ENCODE results near the gene ZNF383. TPM values are rescaled to one million over a fixed set of nuclear protein-coding genes. Genes with fewer than 3 reads are reported as not detected.
A peak's percentile ranks its signal among the peaks of the same experiment; 100 is the strongest.

ZNF383 gene
- total RNA-seq, 1 donor from 2014 or later, result 7.3 TPM

GRCh38 chr19:37217480-37217774, 587 bp upstream of the ZNF383 start:
- H3K36me3 Mint-ChIP-seq (ENCODE audit: low read depth, unreplicated experiment), result peaks cover 25% of the 10 kb centered on the region
- no peak for TF ChIP-seq CTCF (IDR thresholded peaks at IDR 0.05; ENCODE audit: unreplicated experiment)
- H3K4me1 Mint-ChIP-seq (ENCODE audit: unreplicated experiment), result peaks cover 8% of the 10 kb centered on the region
- no peak for DNase-seq (ENCODE audit: low spot score)
- peak overlapping the region; percentile 99 for H3K27ac Mint-ChIP-seq (ENCODE audit: unreplicated experiment)
- H3K9me3 Mint-ChIP-seq (ENCODE audit: unreplicated experiment), result peaks cover 7% of the 10 kb centered on the region
- H3K4me3 Mint-ChIP-seq (ENCODE audit: unreplicated experiment), result peak overlapping the region; percentile 97
- H3K27me3 Mint-ChIP-seq (ENCODE audit: unreplicated experiment), result peaks cover 16% of the 10 kb centered on the region

DNA sequence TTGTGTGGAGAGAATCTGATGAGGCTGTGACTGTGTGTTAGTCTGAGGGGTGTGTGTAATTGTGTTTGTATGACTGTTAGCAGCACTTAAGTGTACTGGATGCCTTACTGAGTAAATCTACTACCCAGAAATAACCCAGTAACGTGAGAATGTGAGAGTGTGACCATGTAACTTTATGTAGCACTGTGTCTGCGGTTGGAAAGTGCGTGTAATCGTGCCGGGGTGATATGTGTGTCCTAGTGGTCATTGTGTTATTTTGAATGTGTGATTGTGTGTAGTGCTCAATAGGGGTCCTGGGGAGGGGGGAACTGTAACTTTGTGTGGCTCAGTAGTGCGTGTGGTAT, 550 bp downstream of the ZNF383 start:
- Mint-ChIP-seq H3K4me3 (ENCODE audit: unreplicated experiment) (peak overlapping the region; percentile 97), H3K4me1 (ENCODE audit: unreplicated experiment) (peaks cover 8% of the 10 kb centered on the region), H3K27me3 (ENCODE audit: unreplicated experiment) (peaks cover 16% of the 10 kb centered on the region), H3K9me3 (ENCODE audit: unreplicated experiment) (peaks cover 7% of the 10 kb centered on the region), H3K36me3 (ENCODE audit: low read depth, unreplicated experiment) (peaks cover 33% of the 10 kb centered on the region), H3K27ac (ENCODE audit: unreplicated experiment) (peak overlapping the region; percentile 99)
- no peak for TF ChIP-seq CTCF (IDR thresholded peaks at IDR 0.05; ENCODE audit: unreplicated experiment)
- DNase-seq (ENCODE audit: low spot score), result no peak

GRCh38 chr19:37220383-37220782, 2.4 kb downstream of the ZNF383 start:
- no peak for TF ChIP-seq CTCF (IDR thresholded peaks at IDR 0.05; ENCODE audit: unreplicated experiment)
- Mint-ChIP-seq H3K9me3 (ENCODE audit: unreplicated experiment) (peaks cover 7% of the 10 kb centered on the region), H3K4me3 (ENCODE audit: unreplicated experiment) (no peak overlapping the region), H3K36me3 (ENCODE audit: low read depth, unreplicated experiment) (peaks cover 38% of the 10 kb centered on the region), H3K27me3 (ENCODE audit: unreplicated experiment) (peaks cover 16% of the 10 kb centered on the region), H3K27ac (ENCODE audit: unreplicated experiment) (no peak overlapping the region), H3K4me1 (ENCODE audit: unreplicated experiment) (peaks cover 8% of the 10 kb centered on the region)
- no peak for DNase-seq (ENCODE audit: low spot score)

GRCh38 chr19:37221136-37221535, 3.1 kb downstream of the ZNF383 start:
- DNase-seq (ENCODE audit: low spot score), result no peak
- H3K9me3 Mint-ChIP-seq (ENCODE audit: unreplicated experiment), result peaks cover 7% of the 10 kb centered on the region
- peaks cover 8% of the 10 kb centered on the region for H3K4me1 Mint-ChIP-seq (ENCODE audit: unreplicated experiment)
- TF ChIP-seq CTCF (IDR thresholded peaks at IDR 0.05; ENCODE audit: unreplicated experiment), result no peak
- no peak overlapping the region for H3K4me3 Mint-ChIP-seq (ENCODE audit: unreplicated experiment)
- H3K36me3 Mint-ChIP-seq (ENCODE audit: low read depth, unreplicated experiment), result peaks cover 46% of the 10 kb centered on the region
- H3K27ac Mint-ChIP-seq (ENCODE audit: unreplicated experiment), result no peak overlapping the region
- peaks cover 16% of the 10 kb centered on the region for H3K27me3 Mint-ChIP-seq (ENCODE audit: unreplicated experiment)

GRCh38 chr19:37226248-37226647, 8.2 kb downstream of the ZNF383 start:
- Mint-ChIP-seq H3K9me3 (ENCODE audit: unreplicated experiment) (peaks cover 19% of the 10 kb centered on the region), H3K27ac (ENCODE audit: unreplicated experiment) (no peak overlapping the region)

More at GRCh38 chr19:37226248-37226647, 8.2 kb downstream of the ZNF383 start:
- peak overlapping the region; percentile 79 for H3K4me3 Mint-ChIP-seq (ENCODE audit: unreplicated experiment)
- no peaks in the 10 kb centered on the region for H3K4me1 Mint-ChIP-seq (ENCODE audit: unreplicated experiment)
- DNase-seq (ENCODE audit: low spot score), result no peak
- no peak for TF ChIP-seq CTCF (IDR thresholded peaks at IDR 0.05; ENCODE audit: unreplicated experiment)
- peaks cover 59% of the 10 kb centered on the region for H3K36me3 Mint-ChIP-seq (ENCODE audit: low read depth, unreplicated experiment)
- H3K27me3 Mint-ChIP-seq (ENCODE audit: unreplicated experiment), result no peaks in the 10 kb centered on the region
